Activated naive CD4-positive, alpha-beta T cell treated with anti-CD3 and anti-CD28 coated beads, Interleukin-2, amount 50 U/mL, for 24 hours (primary cell): ENCODE measurements around the gene PSTPIP1.

Experiments
- H3K27ac Mint-ChIP-seq: one replicate; pipeline ENCODE4 v1.8.0; 2021; ENCODE audit warnings: mild to moderate bottlenecking, mixed read lengths
- H3K27me3 Mint-ChIP-seq: one replicate; pipeline ENCODE4 v1.8.0; 2021; ENCODE audit warnings: mixed read lengths
- H3K36me3 Mint-ChIP-seq: one replicate; pipeline ENCODE4 v1.8.0; 2021; ENCODE audit warnings: mixed read lengths
- H3K4me1 Mint-ChIP-seq: one replicate; pipeline ENCODE4 v1.8.0; 2021; ENCODE audit warnings: mixed read lengths
- H3K4me3 Mint-ChIP-seq: one replicate; pipeline ENCODE4 v1.8.0; 2021; ENCODE audit warnings: mild to moderate bottlenecking, mixed read lengths
- H3K9me3 Mint-ChIP-seq: one replicate; pipeline ENCODE4 v1.8.0; 2021; ENCODE audit warnings: mixed read lengths

The PSTPIP1 gene

GRCh38 chr15:77069521-77070121, 74.7 kb downstream of the PSTPIP1 start:
- H3K36me3 Mint-ChIP-seq, result peaks cover 2% of the 10 kb centered on the region
- H3K27ac Mint-ChIP-seq, result no peak overlapping the region
- H3K27me3 Mint-ChIP-seq, result no peaks in the 10 kb centered on the region
- peaks cover 47% of the 10 kb centered on the region for H3K4me1 Mint-ChIP-seq
- no peaks in the 10 kb centered on the region for H3K9me3 Mint-ChIP-seq
- peak overlapping the region; percentile 84 for H3K4me3 Mint-ChIP-seq

GRCh38 chr15:77070180-77070494, 75.2 kb downstream of the PSTPIP1 start:
- Mint-ChIP-seq H3K4me1 (peaks cover 42% of the 10 kb centered on the region), H3K27ac (peak overlapping the region; percentile 48)

GRCh38 chr15:77070495-77071304, 75.8 kb downstream of the PSTPIP1 start, which contains the start of gene TSPAN3:
Gene TSPAN3, minus strand, starts transcription at chr15:77071109. Its CDS starts 155 bp downstream, at chr15:77070954.
- peaks cover 2% of the 10 kb centered on the region for H3K36me3 Mint-ChIP-seq
- peak within 1 kb of the TSS; percentile 86 for H3K27ac Mint-ChIP-seq
- no peaks in the 10 kb centered on the region for H3K9me3 Mint-ChIP-seq
- H3K4me3 Mint-ChIP-seq, result peak within 1 kb of the TSS; percentile 84
- H3K27me3 Mint-ChIP-seq, result no peaks in the 10 kb centered on the region
- H3K4me1 Mint-ChIP-seq, result peaks cover 41% of the 10 kb centered on the region

More at GRCh38 chr15:77070180-77070494, 75.2 kb downstream of the PSTPIP1 start:
- Mint-ChIP-seq H3K9me3 (no peaks in the 10 kb centered on the region), H3K27me3 (no peaks in the 10 kb centered on the region), H3K36me3 (peaks cover 2% of the 10 kb centered on the region), H3K4me3 (peak overlapping the region; percentile 84)

- Mint-ChIP-seq H3K27ac (peak overlapping the region; percentile 86), H3K27me3 (no peaks in the 10 kb centered on the region), H3K36me3 (peaks cover 2% of the 10 kb centered on the region), H3K4me3 (peak overlapping the region; percentile 79), H3K9me3 (no peaks in the 10 kb centered on the region), H3K4me1 (peaks cover 41% of the 10 kb centered on the region)
These were observed 76.6 kb downstream of the PSTPIP1 start for GRCh38 chr15:77071305-77072223.

GRCh38 chr15:77074350-77074749, 79.4 kb downstream of the PSTPIP1 start:
- no peaks in the 10 kb centered on the region for H3K9me3 Mint-ChIP-seq
- peaks cover 19% of the 10 kb centered on the region for H3K4me1 Mint-ChIP-seq
- H3K4me3 Mint-ChIP-seq, result no peak overlapping the region
- no peaks in the 10 kb centered on the region for H3K27me3 Mint-ChIP-seq
- H3K27ac Mint-ChIP-seq, result no peak overlapping the region
- H3K36me3 Mint-ChIP-seq, result no peaks in the 10 kb centered on the region

GRCh38 chr15:77075528-77075927, 80.6 kb downstream of the PSTPIP1 start:
- Mint-ChIP-seq H3K4me1 (peaks cover 12% of the 10 kb centered on the region), H3K9me3 (no peaks in the 10 kb centered on the region), H3K36me3 (no peaks in the 10 kb centered on the region), H3K4me3 (no peak overlapping the region), H3K27ac (no peak overlapping the region), H3K27me3 (no peaks in the 10 kb centered on the region)

- Mint-ChIP-seq H3K27ac (no peak overlapping the region), H3K9me3 (no peaks in the 10 kb centered on the region), H3K27me3 (no peaks in the 10 kb centered on the region), H3K36me3 (no peaks in the 10 kb centered on the region), H3K4me3 (no peak overlapping the region), H3K4me1 (peaks cover 8% of the 10 kb centered on the region)
These were observed 81.5 kb downstream of the PSTPIP1 start for GRCh38 chr15:77076323-77076915.

- Mint-ChIP-seq H3K9me3 (no peaks in the 10 kb centered on the region), H3K27ac (no peak overlapping the region), H3K4me3 (no peak overlapping the region), H3K36me3 (no peaks in the 10 kb centered on the region), H3K4me1 (peaks cover 9% of the 10 kb centered on the region), H3K27me3 (no peaks in the 10 kb centered on the region)
These were observed 87.0 kb downstream of the PSTPIP1 start for GRCh38 chr15:77081971-77082370.

GRCh38 chr15:77083381-77084160, 88.6 kb downstream of the PSTPIP1 start:
- H3K27ac Mint-ChIP-seq, result no peak overlapping the region
- H3K36me3 Mint-ChIP-seq, result no peaks in the 10 kb centered on the region
- H3K27me3 Mint-ChIP-seq, result no peaks in the 10 kb centered on the region
- H3K9me3 Mint-ChIP-seq, result no peaks in the 10 kb centered on the region
- H3K4me3 Mint-ChIP-seq, result peak overlapping the region; percentile 74
- H3K4me1 Mint-ChIP-seq, result peaks cover 9% of the 10 kb centered on the region

GRCh38 chr15:77084436-77084835, 89.5 kb downstream of the PSTPIP1 start:
- no peak overlapping the region for H3K27ac Mint-ChIP-seq
- H3K9me3 Mint-ChIP-seq, result no peaks in the 10 kb centered on the region
- H3K27me3 Mint-ChIP-seq, result no peaks in the 10 kb centered on the region
- no peaks in the 10 kb centered on the region for H3K36me3 Mint-ChIP-seq
- H3K4me1 Mint-ChIP-seq, result peaks cover 9% of the 10 kb centered on the region
- H3K4me3 Mint-ChIP-seq, result no peak overlapping the region

GRCh38 chr15:77085297-77085696, 90.4 kb downstream of the PSTPIP1 start:
- no peaks in the 10 kb centered on the region for H3K36me3 Mint-ChIP-seq
- no peak overlapping the region for H3K27ac Mint-ChIP-seq
- H3K27me3 Mint-ChIP-seq, result no peaks in the 10 kb centered on the region
- peaks cover 9% of the 10 kb centered on the region for H3K4me1 Mint-ChIP-seq
- no peaks in the 10 kb centered on the region for H3K9me3 Mint-ChIP-seq
- no peak overlapping the region for H3K4me3 Mint-ChIP-seq
